Urinary bladder (tissue), 4 donors: ENCODE measurements around the gene MCHR2. TPM values are rescaled to one million over a fixed set of nuclear protein-coding genes. Genes with fewer than 3 reads are reported as not detected.
"Not testable (repeated sequence)": the region's sequence is repeated elsewhere in the genome, so short reads cannot be mapped to it uniquely, and the experiment has no call there.

Experiments
- DNase-seq: peaks from one replicate; pipeline ENCODE4 v3.0.0-alpha.2; 2015; ENCODE audit errors: extremely low spot score
- H3K27ac ChIP-seq: one replicate; pipeline ENCODE4 v1.5.1; 2013; ENCODE audit warnings: low read depth, mild to moderate bottlenecking, moderate library complexity
- H3K36me3 ChIP-seq: one replicate; pipeline ENCODE4 v1.6.1; 2013; ENCODE audit warnings: mild to moderate bottlenecking, moderate library complexity; ENCODE audit not compliant: insufficient read depth
- H3K4me1 ChIP-seq: one replicate; pipeline ENCODE4 v1.6.1; 2013; ENCODE audit warnings: mild to moderate bottlenecking, moderate library complexity; ENCODE audit not compliant: insufficient read depth
- H3K4me3 ChIP-seq: one replicate; pipeline ENCODE4 v1.5.1; 2013; ENCODE audit warnings: low read depth, low read length
- WGBS: extraction: QIAGEN DNeasy Blood & Tissue Kit; methylation state at CpG from one replicate; pipeline ENCODE4 v1.1.7; 2013; 5-methylcytosine and 5-hydroxymethylcytosine counted together
- polyA plus RNA-seq: library from polyadenylated mRNA; stranded (reverse); fragments of 200-250 nt; gene quantifications from one replicate; pipeline ENCODE4 v1.2.3, GENCODE V29; 2013
- total RNA-seq: library from RNA; depleted of rRNA; stranded (reverse); fragments of >200 nt; gene quantifications from one replicate; pipeline ENCODE4 v1.2.3, GENCODE V29; 2014
- donor health status: healthy with polysubstance abuse.
- donor health status: healthy.

The MCHR2 gene
- total RNA-seq (0.48 TPM), polyA plus RNA-seq (not detected)

GRCh38 chr6:99993533-99994251 lies at the start of gene MCHR2:
Gene MCHR2, minus strand, starts transcription at chr6:99994223. Its CDS starts 38,076 bp downstream, at chr6:99956147.
- DNase-seq = no peak
- Histone ChIP-seq H3K27ac (no peak within 1 kb of the TSS), H3K36me3 (no peaks in the 10 kb centered on the region), H3K4me3 (peak within 1 kb of the TSS; percentile 1), H3K4me1 (no peaks in the 10 kb centered on the region)
- WGBS = 2% methylated on average over 64 of the region's 64 CpGs

GRCh38 chr6:100038546-100038945 lies 44.5 kb upstream of the MCHR2 start:
- H3K27ac ChIP-seq, H3K36me3 ChIP-seq, H3K4me3 ChIP-seq, DNase-seq, H3K4me1 ChIP-seq: not testable (repeated sequence)
- WGBS = 42% methylated on average over 1 of the region's 1 CpG

- no peaks in the 10 kb centered on the region for H3K4me1 ChIP-seq
- H3K4me3 ChIP-seq = no peak overlapping the region
- H3K36me3 ChIP-seq = no peaks in the 10 kb centered on the region
- 72% methylated on average over 8 of the region's 8 CpGs for WGBS
- no peak overlapping the region for H3K27ac ChIP-seq
- DNase-seq = no peak
Observed at GRCh38 chr6:100035873-100036653, 42.0 kb upstream of the MCHR2 start.

GRCh38 chr6:100023798-100024197 lies 29.8 kb upstream of the MCHR2 start:
- WGBS = 66% methylated on average over 2 of the region's 2 CpGs
- Histone ChIP-seq H3K4me1 (no peaks in the 10 kb centered on the region), H3K4me3 (no peak overlapping the region), H3K36me3 (no peaks in the 10 kb centered on the region), H3K27ac (no peak overlapping the region)
- DNase-seq = no peak

DNA sequence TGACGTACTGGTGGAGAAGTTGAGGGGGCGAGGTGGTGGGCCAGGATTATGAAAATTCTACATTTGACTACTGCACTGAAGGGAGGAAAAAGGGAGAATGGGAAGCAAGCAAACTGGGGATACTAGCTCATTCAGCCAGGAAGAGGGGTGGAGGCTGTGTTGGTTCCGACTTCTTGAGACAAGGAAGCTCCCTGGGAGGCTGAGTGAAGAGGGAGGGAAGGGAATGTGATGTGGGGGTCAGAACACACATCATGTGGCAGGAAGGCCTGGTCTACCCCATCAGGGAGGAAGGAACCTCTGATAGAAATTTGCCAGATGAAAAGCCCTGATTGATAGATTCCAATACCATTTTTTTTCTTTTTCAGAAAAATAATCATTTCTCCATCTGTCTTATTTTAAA lies 28.8 kb upstream of the MCHR2 start:
- no peak for DNase-seq
- H3K4me1 ChIP-seq = no peaks in the 10 kb centered on the region
- no peaks in the 10 kb centered on the region for H3K36me3 ChIP-seq
- WGBS = 78% methylated on average over 3 of the region's 3 CpGs
- no peak overlapping the region for H3K4me3 ChIP-seq
- H3K27ac ChIP-seq = no peak overlapping the region

DNA sequence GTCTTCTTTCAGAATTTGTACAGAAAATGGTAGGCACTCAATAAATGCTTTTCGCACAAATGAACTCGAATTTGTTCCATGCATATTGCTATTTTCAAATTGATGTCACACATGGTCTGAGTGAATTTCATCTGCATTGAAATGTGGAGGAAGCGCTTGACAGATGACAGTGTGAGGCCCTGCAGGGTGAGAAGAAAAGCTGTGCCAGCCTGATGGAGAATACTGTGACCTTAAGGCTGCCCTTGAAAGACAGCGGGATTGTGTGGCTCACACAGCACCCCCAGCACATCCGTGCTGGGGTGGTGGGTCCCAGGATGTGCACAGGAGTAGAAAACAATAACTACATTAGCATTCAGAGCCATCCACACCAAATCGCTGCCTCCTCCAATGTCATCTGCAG lies 14.8 kb upstream of the MCHR2 start:
- Histone ChIP-seq H3K4me3 (no peak overlapping the region), H3K4me1 (no peaks in the 10 kb centered on the region), H3K36me3 (no peaks in the 10 kb centered on the region), H3K27ac (no peak overlapping the region)
- 77% methylated on average over 6 of the region's 6 CpGs for WGBS
- no peak for DNase-seq

DNA sequence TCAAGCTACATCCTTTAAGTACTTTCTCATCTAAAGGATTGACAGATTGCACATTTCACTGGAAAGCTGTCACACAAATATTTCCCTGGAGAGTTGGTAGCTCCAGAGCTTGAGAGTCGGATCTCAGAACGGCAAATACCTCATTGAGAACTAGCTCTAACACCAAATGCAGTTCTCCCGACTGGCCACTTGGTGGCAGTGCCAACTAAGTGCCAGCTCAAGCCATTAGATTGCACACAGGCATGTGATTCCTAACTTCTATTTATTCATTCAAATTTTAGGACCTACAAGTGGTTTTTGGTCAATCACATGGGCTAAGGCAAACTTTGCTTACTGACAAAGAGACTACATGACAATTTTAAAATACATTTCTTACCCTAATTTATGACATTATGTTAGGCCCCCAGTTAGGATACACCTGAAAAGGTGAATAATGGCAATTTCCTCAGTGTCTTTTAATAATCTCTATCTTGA lies 7.9 kb upstream of the MCHR2 start:
- no peak for DNase-seq
- 2% methylated on average over 3 of the region's 3 CpGs for WGBS
- Histone ChIP-seq H3K36me3 (no peaks in the 10 kb centered on the region), H3K4me3 (no peak overlapping the region), H3K4me1 (no peaks in the 10 kb centered on the region), H3K27ac (no peak overlapping the region)

DNA sequence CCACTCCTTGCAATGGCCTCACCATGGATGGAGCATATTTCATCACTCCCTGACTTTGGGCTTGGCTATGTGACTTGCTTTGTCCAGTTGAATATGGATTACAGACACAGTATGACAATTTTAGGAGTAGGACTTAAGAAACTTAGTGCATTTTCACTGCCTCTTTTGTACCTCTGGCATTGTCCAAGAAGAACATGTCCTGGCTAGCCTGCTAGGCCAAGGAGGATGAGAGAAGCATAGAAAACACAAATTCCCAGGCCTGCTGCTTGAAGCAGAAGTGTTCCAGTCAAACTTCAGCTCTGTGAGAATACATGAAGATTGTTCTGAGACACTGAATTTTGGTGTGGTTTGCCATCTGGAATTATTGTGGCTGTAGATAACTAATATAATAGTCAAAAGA lies 3.1 kb upstream of the MCHR2 start:
- no peak overlapping the region for H3K27ac ChIP-seq
- H3K4me1 ChIP-seq = no peaks in the 10 kb centered on the region
- DNase-seq = no peak
- no peak overlapping the region for H3K4me3 ChIP-seq
- H3K36me3 ChIP-seq = no peaks in the 10 kb centered on the region

DNA sequence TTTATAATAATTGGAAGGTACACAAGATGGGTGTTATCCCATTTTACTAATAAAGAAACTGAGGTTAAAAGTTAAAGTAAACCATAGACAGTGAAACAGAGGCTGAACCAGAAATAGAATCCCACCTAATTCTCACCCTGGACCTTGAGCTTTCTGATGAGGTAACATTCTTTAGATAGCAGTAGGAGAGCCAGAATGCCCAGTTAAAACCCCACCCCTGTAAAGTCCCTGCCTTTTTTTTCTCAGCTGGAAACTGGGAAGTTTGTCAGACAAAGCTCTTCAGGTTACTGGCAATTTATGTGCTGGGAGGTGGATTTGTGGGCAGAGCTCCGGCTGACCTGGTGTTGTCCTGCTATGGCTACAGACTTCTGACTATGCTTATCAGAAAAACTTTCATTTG lies 1.9 kb upstream of the MCHR2 start:
- no peak overlapping the region for H3K27ac ChIP-seq
- H3K4me1 ChIP-seq = no peaks in the 10 kb centered on the region
- H3K4me3 ChIP-seq = no peak overlapping the region
- WGBS = 61% methylated on average over 1 of the region's 1 CpG
- DNase-seq = no peak
- no peaks in the 10 kb centered on the region for H3K36me3 ChIP-seq

DNA sequence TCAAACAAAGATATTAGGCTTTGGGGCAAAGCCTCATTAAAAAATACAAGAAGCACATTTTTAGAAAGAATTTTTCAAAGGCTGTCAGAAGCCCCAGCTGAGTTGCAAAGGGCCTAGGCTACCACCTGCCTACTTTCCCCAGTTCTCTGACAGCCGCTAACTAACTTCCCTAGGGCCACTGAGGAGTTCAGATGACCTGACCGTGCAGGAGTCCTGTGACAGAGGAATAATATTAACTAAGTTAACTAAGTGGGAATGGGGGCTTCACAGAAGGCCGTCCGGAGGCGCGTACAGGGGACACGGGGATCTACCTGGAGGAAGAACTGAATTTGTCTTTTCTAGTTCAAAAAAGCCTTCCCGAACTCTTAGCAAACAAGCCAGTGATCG lies 884 bp downstream of the MCHR2 start:
- WGBS = 27% methylated on average over 9 of the region's 9 CpGs
- Histone ChIP-seq H3K36me3 (no peaks in the 10 kb centered on the region), H3K4me3 (no peak overlapping the region), H3K27ac (no peak overlapping the region), H3K4me1 (no peaks in the 10 kb centered on the region)
- no peak for DNase-seq

GRCh38 chr6:99991955-99992354 lies 2.1 kb downstream of the MCHR2 start:
- DNase-seq = no peak
- no peaks in the 10 kb centered on the region for H3K36me3 ChIP-seq
- H3K4me3 ChIP-seq = no peak overlapping the region
- 99% methylated on average over 3 of the region's 3 CpGs for WGBS
- no peaks in the 10 kb centered on the region for H3K4me1 ChIP-seq
- H3K27ac ChIP-seq = no peak overlapping the region

DNA sequence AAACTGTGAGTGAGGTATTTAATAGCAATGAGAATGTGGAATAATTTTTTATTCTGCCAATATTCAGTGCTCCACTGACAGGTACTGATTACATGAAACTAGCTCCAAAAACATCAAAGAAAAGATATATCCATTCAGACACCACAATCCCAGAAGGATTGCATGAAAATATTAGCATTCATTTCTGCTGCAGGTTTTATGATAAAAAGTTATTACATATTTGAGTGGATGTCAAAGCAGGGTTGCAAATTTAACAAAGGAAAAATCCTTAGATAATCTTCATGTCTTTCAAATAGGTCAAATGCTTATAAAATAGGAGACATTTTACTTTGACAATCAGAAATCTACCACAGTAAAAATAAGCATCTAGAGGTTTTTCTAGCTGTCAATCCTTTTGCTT lies 13.3 kb downstream of the MCHR2 start:
- no peaks in the 10 kb centered on the region for H3K36me3 ChIP-seq
- no peak overlapping the region for H3K27ac ChIP-seq
- no peak for DNase-seq
- H3K4me1 ChIP-seq = no peaks in the 10 kb centered on the region
- H3K4me3 ChIP-seq = no peak overlapping the region

- no peaks in the 10 kb centered on the region for H3K36me3 ChIP-seq
- 63% methylated on average over 1 of the region's 1 CpG for WGBS
- H3K27ac ChIP-seq = no peak overlapping the region
- H3K4me3 ChIP-seq = no peak overlapping the region
- H3K4me1 ChIP-seq = no peaks in the 10 kb centered on the region
- no peak for DNase-seq
Observed at GRCh38 chr6:99979953-99980352, 14.1 kb downstream of the MCHR2 start.

DNA sequence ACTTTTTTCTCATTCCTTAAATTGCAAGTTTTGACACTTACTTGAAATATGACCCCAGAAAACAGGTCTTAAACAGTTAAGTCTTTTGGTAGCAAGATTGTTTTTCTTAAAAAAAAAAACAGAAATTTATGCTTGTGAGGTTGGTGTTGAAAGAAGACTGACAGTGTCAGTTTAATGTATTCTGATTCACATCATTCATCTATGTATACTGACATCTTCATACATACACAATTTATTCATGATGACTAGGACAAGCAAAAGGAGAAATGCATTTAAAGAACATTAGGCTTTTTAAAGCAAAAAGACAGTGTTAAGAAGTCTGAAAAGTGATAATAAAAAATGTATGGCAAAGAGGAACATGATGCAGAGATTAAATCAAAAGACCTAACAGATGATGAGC lies 27.0 kb downstream of the MCHR2 start:
- no peak for DNase-seq
- H3K27ac ChIP-seq = no peak overlapping the region
- H3K36me3 ChIP-seq = no peaks in the 10 kb centered on the region
- no peak overlapping the region for H3K4me3 ChIP-seq
- no peaks in the 10 kb centered on the region for H3K4me1 ChIP-seq
